OCI-LY1 (cell line): ENCODE measurements around the gene GNAQ.

Experiments
- H2AFZ ChIP-seq: fragments of 200-600 bp; sonication (generic), shearing (Covaris generic); 2 replicates; pipeline ENCODE4 v1.6.0; 2014; ENCODE audit warnings: antibody characterized with exemption, mild to moderate bottlenecking, low read length
- H3F3A ChIP-seq: fragments of 200-600 bp; sonication (generic), shearing (Covaris generic); 2 replicates; pipeline ENCODE4 v1.6.0; 2014; ENCODE audit warnings: mild to moderate bottlenecking, antibody characterized with exemption, low read length, moderate library complexity; ENCODE audit not compliant: insufficient read depth
- H3K27ac ChIP-seq: fragments of 200-600 bp; sonication (generic); 2 replicates; pipeline ENCODE4 v1.5.1; 2014; ENCODE audit warnings: low read length, mixed run types, mild to moderate bottlenecking, low read depth; ENCODE audit not compliant: poor library complexity, severe bottlenecking
- H3K27me3 ChIP-seq: fragments of 200-600 bp; sonication (generic); 2 replicates; pipeline ENCODE4 v1.6.0; 2014; ENCODE audit warnings: antibody characterized with exemption, mild to moderate bottlenecking, low read length, moderate library complexity; ENCODE audit not compliant: insufficient read depth
- H3K36me3 ChIP-seq: fragments of 200-600 bp; sonication (generic); 2 replicates; pipeline ENCODE4 v1.6.1; 2014; ENCODE audit warnings: mild to moderate bottlenecking, antibody characterized with exemption, low read length, moderate library complexity, mixed read lengths; ENCODE audit not compliant: insufficient read depth
- H3K4me1 ChIP-seq: fragments of 200-600 bp; sonication (generic); 2 replicates; pipeline ENCODE4 v1.5.1; 2014; ENCODE audit warnings: mild to moderate bottlenecking, low read length, moderate library complexity; ENCODE audit not compliant: insufficient read depth, severe bottlenecking
- H3K4me2 ChIP-seq: fragments of 200-600 bp; sonication (generic), shearing (Covaris generic); 2 replicates; pipeline ENCODE4 v1.6.1; 2014; ENCODE audit warnings: low read length
- H3K4me3 ChIP-seq: fragments of 200-600 bp; sonication (generic); 2 replicates; pipeline ENCODE4 v1.5.1; 2014; ENCODE audit warnings: low read length, low read depth, mild to moderate bottlenecking, mixed read lengths; ENCODE audit not compliant: poor library complexity, severe bottlenecking
- H3K79me2 ChIP-seq: fragments of 200-600 bp; shearing (Covaris generic); 2 replicates; pipeline ENCODE4 v1.6.1; 2016; ENCODE audit warnings: mixed run types, low read length, mixed read lengths; ENCODE audit not compliant: insufficient read depth
- H3K9ac ChIP-seq: fragments of 200-600 bp; sonication (generic), shearing (Covaris generic); 2 replicates; pipeline ENCODE4 v1.6.1; 2014; ENCODE audit warnings: mild to moderate bottlenecking, low read length, mixed read lengths
- H3K9me2 ChIP-seq: fragments of 200-600 bp; sonication (generic), shearing (Covaris generic); 2 replicates; pipeline ENCODE4 v1.6.1; 2014; ENCODE audit warnings: low read depth, mild to moderate bottlenecking, low read length, mixed read lengths
- H3K9me3 ChIP-seq: fragments of 200-600 bp; shearing (Covaris generic); 2 replicates; pipeline ENCODE4 v1.6.1; 2014; ENCODE audit warnings: low read length, mixed read lengths
- H4K20me1 ChIP-seq: fragments of 200-600 bp; sonication (generic), shearing (Covaris generic); 2 replicates; pipeline ENCODE4 v1.6.0; 2016; ENCODE audit warnings: mild to moderate bottlenecking, low read length; ENCODE audit not compliant: insufficient read depth
- EZH2 ChIP-seq: fragments of 200-600 bp; sonication (generic), shearing (Covaris generic); IDR thresholded peaks from 2 replicates; pipeline ENCODE4 v1.8.0; 2017; ENCODE audit warnings: borderline replicate concordance, mixed run types, mild to moderate bottlenecking, antibody characterized with exemption, low read length, moderate library complexity, mixed read lengths
- TF ChIP-seq, protein P1 (sequence below): fragments of 200-600 bp; sonication (generic), shearing (Covaris generic); IDR thresholded peaks from 2 replicates; pipeline ENCODE4 v1.5.1; 2017; ENCODE audit warnings: mild to moderate bottlenecking, antibody characterized with exemption, low read length, moderate library complexity, mixed read lengths

GNAQ gene

DNA sequence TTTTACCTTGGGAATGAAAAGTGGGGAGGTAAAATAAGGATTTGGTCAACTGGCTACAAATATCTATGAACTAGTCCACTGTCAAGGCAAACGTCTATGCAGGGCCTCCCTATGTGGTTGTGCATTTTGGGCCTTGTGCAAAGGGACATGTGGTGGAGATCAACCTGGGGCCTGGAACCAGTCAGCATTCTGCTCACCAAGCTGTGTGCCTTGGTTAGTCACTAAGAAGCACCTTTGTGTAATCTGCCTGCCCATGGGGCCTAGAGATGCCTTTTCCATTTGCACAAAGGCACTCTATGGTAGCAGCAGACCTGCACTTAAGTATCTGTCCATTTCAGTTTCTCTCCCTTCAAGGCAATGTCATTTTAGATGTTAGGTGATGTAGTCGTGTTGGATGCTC, 184.0 kb downstream of the GNAQ start:
- Histone ChIP-seq H4K20me1 (no peaks in the 10 kb centered on the region), H3K27ac (no peak overlapping the region)

GRCh38 chr9:77847059-77847499, 184.5 kb downstream of the GNAQ start:
- H3K9ac ChIP-seq, result no peak overlapping the region
- TF ChIP-seq EZH2, result no peak
- TF ChIP-seq, protein P1, sequence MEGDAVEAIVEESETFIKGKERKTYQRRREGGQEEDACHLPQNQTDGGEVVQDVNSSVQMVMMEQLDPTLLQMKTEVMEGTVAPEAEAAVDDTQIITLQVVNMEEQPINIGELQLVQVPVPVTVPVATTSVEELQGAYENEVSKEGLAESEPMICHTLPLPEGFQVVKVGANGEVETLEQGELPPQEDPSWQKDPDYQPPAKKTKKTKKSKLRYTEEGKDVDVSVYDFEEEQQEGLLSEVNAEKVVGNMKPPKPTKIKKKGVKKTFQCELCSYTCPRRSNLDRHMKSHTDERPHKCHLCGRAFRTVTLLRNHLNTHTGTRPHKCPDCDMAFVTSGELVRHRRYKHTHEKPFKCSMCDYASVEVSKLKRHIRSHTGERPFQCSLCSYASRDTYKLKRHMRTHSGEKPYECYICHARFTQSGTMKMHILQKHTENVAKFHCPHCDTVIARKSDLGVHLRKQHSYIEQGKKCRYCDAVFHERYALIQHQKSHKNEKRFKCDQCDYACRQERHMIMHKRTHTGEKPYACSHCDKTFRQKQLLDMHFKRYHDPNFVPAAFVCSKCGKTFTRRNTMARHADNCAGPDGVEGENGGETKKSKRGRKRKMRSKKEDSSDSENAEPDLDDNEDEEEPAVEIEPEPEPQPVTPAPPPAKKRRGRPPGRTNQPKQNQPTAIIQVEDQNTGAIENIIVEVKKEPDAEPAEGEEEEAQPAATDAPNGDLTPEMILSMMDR, result no peak
- H3K79me2 ChIP-seq, result no peaks in the 10 kb centered on the region
- H3K27ac ChIP-seq, result no peak overlapping the region
- no peaks in the 10 kb centered on the region for H3K4me1 ChIP-seq
- H4K20me1 ChIP-seq, result no peaks in the 10 kb centered on the region
- H3K4me2 ChIP-seq, result no peak overlapping the region
- H3K4me3 ChIP-seq, result no peak overlapping the region
- no peaks in the 10 kb centered on the region for H3K36me3 ChIP-seq
- no peaks in the 10 kb centered on the region for H3K27me3 ChIP-seq
- H3F3A ChIP-seq, result no peaks in the 10 kb centered on the region
- no peaks in the 10 kb centered on the region for H3K9me3 ChIP-seq
- no peak overlapping the region for H2AFZ ChIP-seq
- H3K9me2 ChIP-seq, result no peaks in the 10 kb centered on the region

More for the DNA sequence above, 184.0 kb downstream of the GNAQ start:
- H3K4me1 ChIP-seq, result no peaks in the 10 kb centered on the region
- H3K27me3 ChIP-seq, result no peaks in the 10 kb centered on the region
- no peaks in the 10 kb centered on the region for H3K36me3 ChIP-seq
- H2AFZ ChIP-seq, result no peak overlapping the region
- no peak overlapping the region for H3K4me2 ChIP-seq
- H3K9me2 ChIP-seq, result no peaks in the 10 kb centered on the region
- H3F3A ChIP-seq, result no peaks in the 10 kb centered on the region
- H3K9ac ChIP-seq, result no peak overlapping the region
- no peak for TF ChIP-seq EZH2
- TF ChIP-seq, protein P1, result no peak
- no peaks in the 10 kb centered on the region for H3K79me2 ChIP-seq
- no peaks in the 10 kb centered on the region for H3K9me3 ChIP-seq
- no peak overlapping the region for H3K4me3 ChIP-seq

GRCh38 chr9:77844415-77844814, 187.2 kb downstream of the GNAQ start:
- Histone ChIP-seq H3K4me2 (no peak overlapping the region), H3K36me3 (no peaks in the 10 kb centered on the region), H4K20me1 (no peaks in the 10 kb centered on the region), H3K4me1 (no peaks in the 10 kb centered on the region), H3K27me3 (no peaks in the 10 kb centered on the region), H2AFZ (no peak overlapping the region), H3K4me3 (no peak overlapping the region), H3K9me3 (no peaks in the 10 kb centered on the region), H3K27ac (no peak overlapping the region), H3F3A (no peaks in the 10 kb centered on the region), H3K79me2 (no peaks in the 10 kb centered on the region), H3K9me2 (no peaks in the 10 kb centered on the region), H3K9ac (no peak overlapping the region)
- TF ChIP-seq, protein P1, result no peak
- TF ChIP-seq EZH2, result no peak

DNA sequence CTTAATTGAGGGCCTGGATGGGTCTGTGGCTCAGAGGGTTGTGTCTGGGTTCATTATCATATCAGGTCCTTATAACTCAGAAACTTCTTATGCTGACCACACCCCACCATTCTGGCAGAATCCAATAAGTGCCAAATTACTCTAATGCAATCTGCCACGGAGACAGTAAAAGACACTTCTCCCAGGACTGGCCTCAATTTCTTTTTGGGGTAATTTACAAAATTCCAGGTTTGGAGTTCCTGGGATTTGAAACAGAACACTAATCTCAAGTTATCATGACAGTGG, 187.8 kb downstream of the GNAQ start:
- H3K4me2 ChIP-seq, result no peak overlapping the region
- no peaks in the 10 kb centered on the region for H3K9me2 ChIP-seq
- no peaks in the 10 kb centered on the region for H3F3A ChIP-seq
- H3K4me1 ChIP-seq, result no peaks in the 10 kb centered on the region
- no peaks in the 10 kb centered on the region for H4K20me1 ChIP-seq
- no peak overlapping the region for H3K4me3 ChIP-seq
- no peaks in the 10 kb centered on the region for H3K79me2 ChIP-seq
- no peaks in the 10 kb centered on the region for H3K27me3 ChIP-seq
- H3K9me3 ChIP-seq, result no peaks in the 10 kb centered on the region
- no peak overlapping the region for H2AFZ ChIP-seq
- no peaks in the 10 kb centered on the region for H3K36me3 ChIP-seq
- H3K9ac ChIP-seq, result no peak overlapping the region
- H3K27ac ChIP-seq, result no peak overlapping the region
- TF ChIP-seq, protein P1, result no peak
- no peak for TF ChIP-seq EZH2
